Endothelial cell (in vitro differentiated cells): ENCODE measurements around the gene EDN2. TPM values are rescaled to one million over a fixed set of nuclear protein-coding genes. Genes with fewer than 3 reads are reported as not detected.

Experiments used
- DNase-seq: peaks from one replicate; pipeline ENCODE4 v3.0.0; 2021; ENCODE audit warnings: low spot score
- H3K27ac Mint-ChIP-seq: one replicate; pipeline ENCODE4 v1.8.0; 2021; ENCODE audit warnings: mixed read lengths, inconsistent platforms; ENCODE audit not compliant: unreplicated experiment
- H3K27me3 Mint-ChIP-seq: one replicate; pipeline ENCODE4 v1.8.0; 2021; ENCODE audit warnings: mild to moderate bottlenecking, moderate library complexity, mixed read lengths, inconsistent platforms; ENCODE audit not compliant: unreplicated experiment
- H3K36me3 Mint-ChIP-seq: one replicate; pipeline ENCODE4 v1.8.0; 2021; ENCODE audit warnings: mild to moderate bottlenecking, low read depth, mixed read lengths, inconsistent platforms; ENCODE audit not compliant: unreplicated experiment
- H3K4me1 Mint-ChIP-seq: one replicate; pipeline ENCODE4 v1.8.0; 2021; ENCODE audit warnings: mild to moderate bottlenecking, mixed read lengths, inconsistent platforms; ENCODE audit not compliant: unreplicated experiment
- H3K4me3 Mint-ChIP-seq: one replicate; pipeline ENCODE4 v1.8.0; 2021; ENCODE audit warnings: mild to moderate bottlenecking, mixed read lengths, inconsistent platforms; ENCODE audit not compliant: unreplicated experiment
- H3K9me3 Mint-ChIP-seq: one replicate; pipeline ENCODE4 v1.8.0; 2021; ENCODE audit warnings: mixed read lengths, inconsistent platforms; ENCODE audit not compliant: unreplicated experiment
- CTCF ChIP-seq: fragments of 200-600 bp; sonication (generic); IDR thresholded peaks from one replicate; pipeline ENCODE4 v1.5.0; 2021; ENCODE audit warnings: antibody characterized with exemption; ENCODE audit not compliant: unreplicated experiment
- total RNA-seq: library from RNA; stranded (reverse); fragmentation: NEBNext Ultra II Directional; extraction: Animal tissue kit (Norgen Biotek cat#: 25700); gene quantifications from one replicate; pipeline ENCODE4 v1.2.1, GENCODE V29; 2021; ENCODE audit not compliant: unreplicated experiment

Gene EDN2
- total RNA-seq, 1 donor from 2014 or later: 0.21 TPM

GRCh38 chr1:41473738-41474362 is 10.6 kb downstream of the EDN2 start:
- TF ChIP-seq CTCF: no peak
- no peak overlapping the region for H3K4me3 Mint-ChIP-seq
- peaks cover 23% of the 10 kb centered on the region for H3K4me1 Mint-ChIP-seq
- no peaks in the 10 kb centered on the region for H3K9me3 Mint-ChIP-seq
- DNase-seq: no peak
- no peaks in the 10 kb centered on the region for H3K36me3 Mint-ChIP-seq
- peaks cover 8% of the 10 kb centered on the region for H3K27me3 Mint-ChIP-seq
- H3K27ac Mint-ChIP-seq: no peak overlapping the region

GRCh38 chr1:41471658-41472057 is 12.8 kb downstream of the EDN2 start:
- no peak overlapping the region for H3K27ac Mint-ChIP-seq
- no peaks in the 10 kb centered on the region for H3K36me3 Mint-ChIP-seq
- TF ChIP-seq CTCF: no peak
- DNase-seq: no peak
- H3K27me3 Mint-ChIP-seq: peaks cover 2% of the 10 kb centered on the region
- H3K4me1 Mint-ChIP-seq: peaks cover 14% of the 10 kb centered on the region
- H3K9me3 Mint-ChIP-seq: no peaks in the 10 kb centered on the region
- no peak overlapping the region for H3K4me3 Mint-ChIP-seq

GRCh38 chr1:41469706-41470105 is 14.8 kb downstream of the EDN2 start:
- no peak for DNase-seq
- TF ChIP-seq CTCF: no peak
- no peaks in the 10 kb centered on the region for H3K27me3 Mint-ChIP-seq
- no peaks in the 10 kb centered on the region for H3K36me3 Mint-ChIP-seq
- no peaks in the 10 kb centered on the region for H3K9me3 Mint-ChIP-seq
- H3K4me1 Mint-ChIP-seq: no peaks in the 10 kb centered on the region
- no peak overlapping the region for H3K27ac Mint-ChIP-seq
- no peak overlapping the region for H3K4me3 Mint-ChIP-seq

- no peak for DNase-seq
- no peak overlapping the region for H3K4me3 Mint-ChIP-seq
- no peaks in the 10 kb centered on the region for H3K9me3 Mint-ChIP-seq
- H3K27me3 Mint-ChIP-seq: no peaks in the 10 kb centered on the region
- TF ChIP-seq CTCF: no peak
- H3K36me3 Mint-ChIP-seq: no peaks in the 10 kb centered on the region
- no peak overlapping the region for H3K27ac Mint-ChIP-seq
- H3K4me1 Mint-ChIP-seq: no peaks in the 10 kb centered on the region
These were observed 16.2 kb downstream of the EDN2 start for GRCh38 chr1:41468122-41468762.

GRCh38 chr1:41467673-41468072 is 16.8 kb downstream of the EDN2 start:
- no peaks in the 10 kb centered on the region for H3K9me3 Mint-ChIP-seq
- no peak overlapping the region for H3K4me3 Mint-ChIP-seq
- H3K36me3 Mint-ChIP-seq: no peaks in the 10 kb centered on the region
- H3K27ac Mint-ChIP-seq: no peak overlapping the region
- no peak for DNase-seq
- TF ChIP-seq CTCF: no peak
- H3K4me1 Mint-ChIP-seq: no peaks in the 10 kb centered on the region
- no peaks in the 10 kb centered on the region for H3K27me3 Mint-ChIP-seq
